Measurements from ENCODE around the gene SNTG2.

- TF ChIP-seq HDAC6 (IDR thresholded peaks at IDR 0.05; ENCODE audit: low read depth, low read length) (no peak), SMC3 (IDR thresholded peaks at IDR 0.05; ENCODE audit: low read length) (no peak), POLR2A (IDR thresholded peaks at IDR 0.05; ENCODE audit: insufficient read depth in 1 of 2, low read depth in 2 of 2, low read length in 2 of 2) (no peak), RFX5 (IDR thresholded peaks at IDR 0.05; ENCODE audit: low read depth, low read length) (no peak), E2F1 (CRISPR knock-in tag; IDR thresholded peaks at IDR 0.05) (no peak), KDM3A (CRISPR knock-in tag; IDR thresholded peaks at IDR 0.05; ENCODE audit: low read depth) (no peak), BHLHE40 (IDR thresholded peaks at IDR 0.05; ENCODE audit: low read length) (no peak)
Measured at GRCh38 chr2:1254662-1255343, 304.2 kb downstream of the SNTG2 start.
